ENCODE results near the gene SH3PXD2A.
"Not testable (repeated sequence)": the region's sequence is repeated elsewhere in the genome, so short reads cannot be mapped to it uniquely, and the experiment has no call there.

The SH3PXD2A gene

DNA sequence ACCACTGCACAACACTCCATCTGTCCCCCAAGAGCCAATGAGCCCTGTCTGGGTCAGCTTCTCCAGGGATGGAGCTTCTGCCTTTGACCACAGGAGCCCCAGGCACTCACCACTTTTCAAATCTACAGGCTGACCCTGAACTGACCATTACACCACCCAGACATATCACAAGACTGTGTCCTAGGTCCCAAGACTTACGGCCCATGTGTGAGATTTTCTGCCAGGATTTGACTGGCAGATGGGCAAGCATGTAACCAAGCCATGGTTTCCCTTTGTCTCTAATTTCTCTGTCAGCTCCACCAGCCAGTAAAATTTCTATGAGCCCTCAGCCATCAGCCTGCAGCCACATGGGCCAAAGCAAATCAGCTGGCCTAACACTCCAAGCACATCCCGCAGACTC is 92.5 kb downstream of the SH3PXD2A start:
- H3K9me3 ChIP-seq: no peaks in the 10 kb centered on the region
- H3K4me1 ChIP-seq: peaks cover 10% of the 10 kb centered on the region
- TF ChIP-seq CTCF (IDR thresholded peaks at IDR 0.05; ENCODE audit: low read depth, low read length): no peak
- no peaks in the 10 kb centered on the region; the same call in 1 of the 2 replicates for H3K36me3 ChIP-seq
- H3K27me3 ChIP-seq: no peaks in the 10 kb centered on the region
- H3K4me3 ChIP-seq (ENCODE audit: low read depth, low read length): no peak overlapping the region
- DNase-seq: no peak

GRCh38 chr10:103762162-103762561 is 93.2 kb downstream of the SH3PXD2A start:
- Histone ChIP-seq H3K4me3 (ENCODE audit: low read depth, low read length) (no peak overlapping the region), H3K4me1 (peaks cover 10% of the 10 kb centered on the region), H3K36me3 (no peaks in the 10 kb centered on the region; the same call in 1 of the 2 replicates), H3K9me3 (no peaks in the 10 kb centered on the region), H3K27me3 (no peaks in the 10 kb centered on the region)
- no peak for TF ChIP-seq CTCF (IDR thresholded peaks at IDR 0.05; ENCODE audit: low read depth, low read length)
- no peak for DNase-seq

GRCh38 chr10:103761075-103761920 is 94.1 kb downstream of the SH3PXD2A start:
- Histone ChIP-seq H3K4me1 (peaks cover 10% of the 10 kb centered on the region), H3K27me3 (no peaks in the 10 kb centered on the region), H3K4me3 (ENCODE audit: low read depth, low read length) (no peak overlapping the region), H3K9me3 (no peaks in the 10 kb centered on the region), H3K36me3 (no peaks in the 10 kb centered on the region; the same call in 1 of the 2 replicates)
- no peak for TF ChIP-seq CTCF (IDR thresholded peaks at IDR 0.05; ENCODE audit: low read depth, low read length)
- DNase-seq: no peak

- not testable (repeated sequence) for H3K36me3 ChIP-seq; H3K4me3 ChIP-seq (ENCODE audit: low read depth, low read length); H3K27me3 ChIP-seq; H3K9me3 ChIP-seq; DNase-seq; H3K4me1 ChIP-seq
Measured at GRCh38 chr10:103760233-103760632, 95.1 kb downstream of the SH3PXD2A start.

DNA sequence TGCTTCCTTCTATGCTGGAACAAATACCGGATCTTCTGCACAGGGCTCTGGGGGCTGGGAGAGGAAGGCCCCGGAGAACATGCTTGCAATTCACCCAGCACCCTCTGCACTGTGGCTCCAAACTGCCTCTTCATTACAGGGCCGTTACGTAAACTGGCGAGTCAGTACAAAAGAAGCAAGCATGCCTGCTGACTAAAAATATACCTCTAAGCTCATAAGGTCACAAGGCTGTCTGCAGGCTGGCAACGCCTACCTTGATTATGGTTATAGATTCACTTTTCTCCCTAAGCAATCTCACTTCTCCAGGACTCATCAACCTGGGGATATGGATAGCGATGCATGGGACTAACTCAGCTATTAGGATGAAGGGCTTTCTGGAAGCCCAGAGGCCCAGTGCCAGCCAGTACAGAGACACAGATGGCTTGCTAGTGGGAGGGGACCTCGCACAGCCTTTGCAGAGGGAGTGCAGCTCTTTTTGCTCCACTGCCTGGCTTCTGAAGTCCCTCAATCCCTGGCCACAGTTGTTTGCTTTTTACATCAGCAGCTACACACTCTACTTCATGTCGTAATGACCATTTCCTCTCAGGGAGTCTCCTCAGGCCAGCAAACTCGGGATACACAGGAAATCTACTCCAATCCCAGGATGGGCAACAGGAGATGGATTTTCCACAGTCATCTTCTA is 96.1 kb downstream of the SH3PXD2A start:
- DNase-seq: no peak
- no peak overlapping the region for H3K4me3 ChIP-seq (ENCODE audit: low read depth, low read length)
- no peaks in the 10 kb centered on the region for H3K36me3 ChIP-seq
- TF ChIP-seq CTCF (IDR thresholded peaks at IDR 0.05; ENCODE audit: low read depth, low read length): no peak
- H3K9me3 ChIP-seq: no peaks in the 10 kb centered on the region
- H3K27me3 ChIP-seq: no peaks in the 10 kb centered on the region
- peaks cover 6% of the 10 kb centered on the region; the same call in 1 of the 2 replicates for H3K4me1 ChIP-seq

- no peak for TF ChIP-seq CTCF (IDR thresholded peaks at IDR 0.05; ENCODE audit: low read depth, low read length)
- Histone ChIP-seq H3K4me3 (ENCODE audit: low read depth, low read length) (no peak overlapping the region), H3K4me1 (peaks cover 6% of the 10 kb centered on the region; the same call in 1 of the 2 replicates), H3K9me3 (no peaks in the 10 kb centered on the region), H3K36me3 (no peaks in the 10 kb centered on the region), H3K27me3 (no peaks in the 10 kb centered on the region)
- DNase-seq: no peak
Measured at GRCh38 chr10:103758294-103758681, 97.1 kb downstream of the SH3PXD2A start.
